Keratinocyte (primary cell): ENCODE measurements around the gene COMMD6. TPM values are rescaled to one million over a fixed set of nuclear protein-coding genes. Genes with fewer than 3 reads are reported as not detected.
A peak's percentile ranks its signal among the peaks of the same experiment; 100 is the strongest.

ENCODE experiments used
- DNase-seq: peaks from one replicate; pipeline ENCODE4 v3.0.0-alpha.2; 2011; ENCODE audit warnings: low read depth, missing footprints, low spot score
- FAIRE-seq: peaks from 2 replicates; lab custom pipeline; 2011; peaks lifted over from hg19 to GRCh38; lab: Jason Lieb, UNC
- H2AFZ ChIP-seq: 2 replicates; pipeline ENCODE4 v1.6.0; 2012; ENCODE audit warnings: low read length, control low read depth, inconsistent platforms; ENCODE audit not compliant: control insufficient read depth
- H3K27ac ChIP-seq: 2 replicates; pipeline ENCODE4 v1.5.1; 2011; ENCODE audit warnings: low read length; ENCODE audit not compliant: control insufficient read depth, insufficient read depth
- H3K27me3 ChIP-seq: 3 replicates; pipeline ENCODE4 v1.6.0; 2011; ENCODE audit warnings: low read length; ENCODE audit not compliant: control insufficient read depth, insufficient read depth; ENCODE audit errors: extremely low read depth
- H3K36me3 ChIP-seq, 2 experiments: 2 replicates in 1 of 2; 3 replicates in 1 of 2; pipeline ENCODE4 v1.5.1; 2011; ENCODE audit warnings: low read length in 2 of 2, mild to moderate bottlenecking in 1 of 2; ENCODE audit not compliant: control insufficient read depth in 2 of 2, insufficient read depth in 2 of 2; ENCODE audit errors: extremely low read depth in 1 of 2
- H3K4me1 ChIP-seq: 3 replicates; pipeline ENCODE4 v1.5.1; 2011; ENCODE audit warnings: low read length; ENCODE audit not compliant: control insufficient read depth, insufficient read depth; ENCODE audit errors: extremely low read depth
- H3K4me2 ChIP-seq: 3 replicates; pipeline ENCODE4 v1.6.0; 2011; ENCODE audit warnings: low read depth, low read length; ENCODE audit not compliant: control insufficient read depth, insufficient read depth; ENCODE audit errors: extremely low read depth
- H3K4me3 ChIP-seq, 3 experiments: fragments of 200-600 bp in 1 of 3; sonication (generic) in 1 of 3; 2 replicates in 2 of 3; 3 replicates in 1 of 3; pipeline ENCODE4 v1.5.1; 2011 to 2016; ENCODE audit warnings: low read length in 3 of 3, mild to moderate bottlenecking in 3 of 3, control low read depth in 2 of 3, inconsistent platforms in 1 of 3, low read depth in 1 of 3, mixed read lengths in 1 of 3, mixed run types in 1 of 3, moderate library complexity in 1 of 3; ENCODE audit not compliant: control insufficient read depth in 2 of 3, insufficient read depth in 2 of 3; ENCODE audit errors: extremely low read depth in 1 of 3
- H3K79me2 ChIP-seq: 2 replicates; pipeline ENCODE4 v1.6.0; 2012; ENCODE audit warnings: low read length; ENCODE audit not compliant: control insufficient read depth, insufficient read depth
- H3K9ac ChIP-seq: 3 replicates; pipeline ENCODE4 v1.6.0; 2011; ENCODE audit warnings: low read length; ENCODE audit not compliant: control insufficient read depth, insufficient read depth; ENCODE audit errors: extremely low read depth
- H3K9me1 ChIP-seq: 3 replicates; pipeline ENCODE4 v1.6.0; 2011; ENCODE audit warnings: low read length; ENCODE audit not compliant: control insufficient read depth, insufficient read depth; ENCODE audit errors: extremely low read depth
- H3K9me3 ChIP-seq: 2 replicates; pipeline ENCODE4 v1.5.1; 2012; ENCODE audit warnings: low read depth, low read length; ENCODE audit not compliant: control insufficient read depth
- H4K20me1 ChIP-seq: 3 replicates; pipeline ENCODE4 v1.6.0; 2011; ENCODE audit warnings: low read length; ENCODE audit not compliant: control insufficient read depth, insufficient read depth; ENCODE audit errors: extremely low read depth
- CTCF ChIP-seq, 3 experiments: IDR thresholded peaks in 1 of 3; conservative IDR thresholded peaks in 1 of 3; optimal IDR thresholded peaks in 1 of 3; 2 replicates in 2 of 3; 3 replicates in 1 of 3; pipeline versions ENCODE3 to v1.5.1; 2011; ENCODE audit warnings: low read length in 3 of 3, mild to moderate bottlenecking in 3 of 3, moderate library complexity in 2 of 3, control low read depth in 1 of 3, inconsistent platforms in 1 of 3; ENCODE audit not compliant: insufficient read depth in 2 of 3; ENCODE audit errors: extremely low read depth in 1 of 3
- EZH2 ChIP-seq: IDR thresholded peaks from one replicate; pipeline ENCODE4 v1.6.1; 2012; ENCODE audit warnings: inconsistent platforms, mild to moderate bottlenecking, low read length, moderate library complexity
- dilution Hi-C: fragments of 300-500 bp; cut with MboI; formaldehyde crosslinking; loops from one replicate; pipeline ENCODE4 v1.7.0; 2020; ENCODE audit warnings: low sequenced_read_pairs; ENCODE audit not compliant: extremely low pct_ligation_motif_present
- polyA plus RNA-seq, 5 experiments: library from polyadenylated mRNA; depleted of rRNA in 3 of 5; stranded (reverse) in 3 of 5; stranded (forward) in 1 of 5; unstranded in 1 of 5; fragments of >200 nt; gene quantifications; 1 replicate in 1 of 5; 2 replicates in 3 of 5; 3 replicates in 1 of 5; pipeline versions ENCODE4 v1.2.1 to v1.2.3, GENCODE V29; 2011 to 2012; ENCODE audit warnings: missing spikeins in 2 of 5, low read depth in 1 of 5, low replicate concordance in 1 of 5

The COMMD6 gene
- polyA plus RNA-seq, 1 donor (not counting 4 experiments of a cell fraction or from before 2014, with no cell fraction given) = 403 TPM

GRCh38 chr13:75482820-75483079 lies 54.9 kb downstream of the COMMD6 start:
- dilution Hi-C loops = no loop called here
- H3K9ac ChIP-seq = peak overlapping the region; percentile 76
- H3K36me3 ChIP-seq = no peaks in the 10 kb centered on the region
- no peaks in the 10 kb centered on the region for H3K9me3 ChIP-seq
- TF ChIP-seq CTCF (optimal IDR thresholded peaks at IDR 0.05 in 1 of 3, IDR thresholded peaks at IDR 0.05 in 1 of 3, conservative IDR thresholded peaks at IDR 0.05 in 1 of 3; ENCODE audit: extremely low read depth in 1 of 3, insufficient read depth in 2 of 3, low read length in 3 of 3) (no peak), EZH2 (no peak)
- peaks cover 26% of the 10 kb centered on the region for H3K4me1 ChIP-seq
- no peak for FAIRE-seq
- no peaks in the 10 kb centered on the region for H3K27me3 ChIP-seq
- peak overlapping the region; percentile 80 for H2AFZ ChIP-seq
- H3K79me2 ChIP-seq = peaks cover 29% of the 10 kb centered on the region
- H3K27ac ChIP-seq = peak overlapping the region; percentile 46
- DNase-seq = no peak
- H3K9me1 ChIP-seq = no peaks in the 10 kb centered on the region
- peak overlapping the region; percentile 78 to 84 (median 81) for H3K4me3 ChIP-seq
- H4K20me1 ChIP-seq = no peaks in the 10 kb centered on the region
- H3K4me2 ChIP-seq = peak overlapping the region; percentile 67

DNA sequence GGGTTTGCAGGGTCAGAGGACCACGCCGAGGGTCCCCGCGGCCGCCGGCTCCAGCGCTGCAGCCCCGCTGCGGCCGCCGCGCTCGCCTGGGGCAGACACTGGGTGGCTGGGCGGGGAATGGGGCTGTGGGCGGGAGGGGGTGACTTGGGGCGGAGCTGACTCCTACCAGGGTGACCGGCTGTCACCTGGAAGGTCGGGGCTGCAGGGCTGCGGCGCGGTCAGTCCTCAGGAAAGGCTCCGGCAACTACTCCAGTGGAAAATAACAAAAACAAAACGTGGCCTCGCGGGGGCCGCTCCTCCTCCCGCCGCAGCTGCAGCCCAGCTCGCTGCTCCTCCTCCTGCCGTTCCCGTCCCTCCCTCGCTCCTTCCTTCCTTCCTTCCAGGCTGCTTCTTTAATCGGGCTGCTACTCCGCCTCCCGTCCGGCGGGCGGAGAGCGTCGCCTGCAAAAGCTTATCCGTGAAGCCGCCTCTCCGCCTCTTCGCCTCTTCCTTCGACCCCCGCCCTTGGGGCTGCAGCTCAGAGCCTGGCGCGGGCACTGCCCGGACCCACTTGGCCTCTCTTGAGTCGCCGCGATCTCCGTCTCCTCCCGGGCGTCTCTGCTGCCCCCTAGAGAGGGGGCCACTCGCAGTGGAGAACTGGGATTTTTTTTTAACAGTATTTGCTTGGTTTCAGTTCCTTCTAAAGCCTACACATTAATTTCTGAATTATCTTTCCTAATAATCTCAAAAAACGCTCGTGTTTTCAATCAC lies 55.4 kb downstream of the COMMD6 start, which contains the start of gene TBC1D4:
TBC1D4 (minus strand) TSS at position 100 of the 750 bp plus-strand sequence. CDS start 402 bp downstream, outside the sequence.
- no peaks in the 10 kb centered on the region for H3K9me1 ChIP-seq
- no peaks in the 10 kb centered on the region for H3K36me3 ChIP-seq
- H3K9me3 ChIP-seq = no peaks in the 10 kb centered on the region
- peak; percentile 60 to 81 (median 71) for TF ChIP-seq CTCF (optimal IDR thresholded peaks at IDR 0.05 in 1 of 3, IDR thresholded peaks at IDR 0.05 in 1 of 3, conservative IDR thresholded peaks at IDR 0.05 in 1 of 3; ENCODE audit: extremely low read depth in 1 of 3, insufficient read depth in 2 of 3, low read length in 3 of 3)
- no peak for TF ChIP-seq EZH2
- H3K79me2 ChIP-seq = peaks cover 30% of the 10 kb centered on the region
- no peak for FAIRE-seq
- H3K9ac ChIP-seq = peak within 1 kb of the TSS; percentile 76
- no peak for DNase-seq
- peaks cover 26% of the 10 kb centered on the region for H3K4me1 ChIP-seq
- peak within 1 kb of the TSS; percentile 86 for H2AFZ ChIP-seq
- dilution Hi-C loops = no loop called here
- no peaks in the 10 kb centered on the region for H4K20me1 ChIP-seq
- H3K4me2 ChIP-seq = peak within 1 kb of the TSS; percentile 82
- no peaks in the 10 kb centered on the region for H3K27me3 ChIP-seq
- H3K27ac ChIP-seq = peak within 1 kb of the TSS; percentile 51
- H3K4me3 ChIP-seq = peak within 1 kb of the TSS; percentile 78 to 84 (median 81)
